OCI-M1 (cell line): ENCODE data around the gene PDE4B.
A peak's percentile ranks its signal among the peaks of the same experiment; 100 is the strongest.

Experiments used
- DNase-seq: peaks from one replicate; lab custom pipeline; 2025; lab: John Stamatoyannopoulos, UW

Gene PDE4B

DNA sequence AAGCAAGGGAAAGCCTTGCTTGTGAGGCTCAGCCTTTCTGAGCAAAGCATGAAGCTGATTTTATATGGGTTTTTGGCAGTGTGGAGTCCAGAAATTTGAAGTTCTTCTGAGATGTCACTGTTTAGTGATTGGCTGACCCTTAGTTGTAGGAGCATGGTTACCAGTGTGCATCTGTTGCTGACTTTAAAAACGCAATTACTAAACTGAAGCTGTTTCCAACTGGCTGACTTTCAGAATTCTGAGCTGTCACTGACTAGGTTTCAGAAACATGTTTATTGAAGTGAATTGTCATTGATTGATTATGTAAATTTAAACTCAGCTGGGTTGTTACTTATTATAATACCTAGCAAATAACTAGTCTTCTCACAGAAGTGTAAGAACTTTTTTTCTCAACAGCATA is 89.4 kb downstream of the PDE4B start:
- no peak for DNase-seq

DNA sequence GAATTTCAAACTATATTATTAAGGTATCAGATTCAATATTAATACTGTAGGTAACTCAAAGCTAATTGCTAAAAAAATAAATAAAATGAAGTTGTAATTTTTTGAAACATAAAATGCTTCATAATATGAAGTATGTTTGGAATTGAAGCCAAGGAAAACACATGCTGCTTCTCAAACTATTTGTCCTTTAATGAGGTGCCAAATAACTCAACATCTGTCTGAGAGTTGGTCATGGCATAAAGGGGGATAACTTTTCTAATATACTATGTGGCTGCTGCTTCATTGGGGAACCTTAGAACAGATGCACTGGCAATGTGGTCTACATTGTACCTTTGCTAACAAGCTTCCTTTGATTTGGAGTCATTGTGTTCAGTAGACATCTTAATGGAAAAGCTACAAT is 96.7 kb downstream of the PDE4B start:
- no peak for DNase-seq

DNA sequence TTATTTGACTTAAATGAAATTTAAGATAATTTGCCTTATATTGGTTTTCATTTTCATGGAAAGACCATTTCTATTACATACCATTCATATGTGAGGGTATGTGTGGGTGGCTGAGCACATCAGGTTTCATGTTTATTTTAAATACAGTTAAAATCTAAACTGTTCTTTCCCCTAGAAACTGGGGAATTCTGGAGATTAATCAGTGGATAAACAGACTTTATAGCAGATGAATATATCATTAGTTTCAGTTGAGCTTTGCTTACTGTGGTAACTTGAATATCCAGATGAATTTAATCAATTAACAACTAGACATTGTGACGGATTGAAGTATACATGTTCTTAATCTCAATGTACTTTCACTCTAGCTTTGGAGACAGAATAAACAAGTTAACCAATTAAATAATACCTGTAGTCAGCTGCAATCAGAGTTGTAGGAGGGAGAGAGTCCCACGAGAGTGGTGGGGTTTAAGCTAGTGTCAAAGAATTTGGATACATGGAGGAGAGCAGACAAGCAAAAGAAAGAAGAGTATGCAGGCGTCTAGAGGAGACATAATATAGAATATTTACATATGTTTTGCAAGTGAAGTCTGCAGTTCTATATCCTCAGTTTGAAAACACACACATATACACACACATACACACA is 97.6 kb downstream of the PDE4B start:
- DNase-seq = no peak

DNA sequence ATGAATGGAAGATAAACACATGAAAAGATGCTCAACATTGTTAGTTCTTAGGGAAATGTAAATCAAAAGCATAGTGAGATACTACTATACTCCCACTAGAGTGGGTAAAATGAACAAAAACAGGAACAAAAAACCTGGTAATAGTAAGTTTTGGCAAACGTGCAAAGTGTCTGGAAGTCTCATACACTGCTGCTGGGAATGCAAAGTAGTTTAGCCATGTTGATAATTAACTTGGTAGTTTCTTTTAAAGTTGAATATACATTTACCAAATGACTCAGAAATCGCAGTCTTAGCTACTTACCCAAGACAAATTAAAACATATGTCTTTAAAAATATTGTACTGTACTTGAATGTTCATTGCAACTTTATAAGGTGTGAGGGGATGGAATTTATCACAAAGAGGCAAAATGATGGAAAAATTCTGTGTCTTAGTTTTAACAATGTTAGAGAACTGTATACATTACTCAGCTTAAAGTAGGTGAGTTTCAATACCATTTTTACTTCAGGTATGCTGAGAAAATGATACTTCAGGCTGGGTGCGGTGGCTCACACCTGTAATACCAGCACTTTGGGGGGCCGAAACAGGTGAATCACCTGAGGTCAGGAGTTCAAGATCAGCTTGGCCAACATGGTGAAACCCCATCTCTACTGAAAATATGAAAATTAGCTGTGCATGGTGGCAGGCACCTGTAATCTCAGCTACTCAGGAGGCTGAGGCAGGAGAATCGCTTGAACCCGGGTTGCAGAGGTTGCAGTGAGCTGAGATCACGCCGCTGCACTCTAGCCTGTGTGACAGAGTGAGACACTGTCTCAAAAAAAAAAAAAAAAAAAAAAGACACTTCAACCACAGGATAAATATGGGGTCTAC is 102.3 kb downstream of the PDE4B start:
- DNase-seq = no peak

DNA sequence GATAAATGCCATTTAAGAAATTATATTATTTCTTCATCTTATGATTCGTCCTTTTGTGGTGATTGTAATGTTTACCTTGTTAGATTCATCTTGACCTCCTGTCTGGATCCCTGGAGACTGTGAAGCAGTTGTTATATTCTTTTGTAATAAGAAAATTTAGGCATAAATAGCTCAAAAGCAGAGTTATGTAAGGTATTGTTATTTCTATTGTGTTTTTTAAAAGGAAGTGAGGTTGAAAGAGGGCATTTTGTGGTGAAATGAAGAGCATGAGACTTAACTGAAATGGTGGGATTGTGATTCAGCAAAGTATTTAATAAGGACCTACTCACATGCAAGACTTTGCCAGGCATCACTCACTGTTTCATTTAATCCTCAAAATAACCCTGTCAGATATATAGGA is 104.0 kb downstream of the PDE4B start:
- DNase-seq = no peak

DNA sequence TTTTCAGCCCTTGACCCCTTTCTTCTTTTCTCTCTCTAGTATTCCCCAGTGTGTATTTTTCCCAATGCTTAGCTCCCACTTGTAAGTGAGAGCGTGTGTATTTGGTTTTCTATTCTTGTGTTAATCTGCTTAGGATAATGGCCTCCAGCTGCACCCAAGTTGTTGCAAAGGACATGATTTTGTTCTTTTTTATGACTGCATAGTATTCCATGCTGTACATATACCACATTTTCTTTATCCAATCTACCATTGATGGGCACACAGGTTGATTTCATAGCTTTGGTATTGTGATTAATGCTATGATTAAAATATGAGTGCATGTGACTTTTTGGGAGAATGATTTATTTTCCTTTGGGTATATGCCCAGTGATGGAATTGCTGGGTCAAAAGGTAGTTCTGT is 104.8 kb downstream of the PDE4B start:
- DNase-seq = no peak

DNA sequence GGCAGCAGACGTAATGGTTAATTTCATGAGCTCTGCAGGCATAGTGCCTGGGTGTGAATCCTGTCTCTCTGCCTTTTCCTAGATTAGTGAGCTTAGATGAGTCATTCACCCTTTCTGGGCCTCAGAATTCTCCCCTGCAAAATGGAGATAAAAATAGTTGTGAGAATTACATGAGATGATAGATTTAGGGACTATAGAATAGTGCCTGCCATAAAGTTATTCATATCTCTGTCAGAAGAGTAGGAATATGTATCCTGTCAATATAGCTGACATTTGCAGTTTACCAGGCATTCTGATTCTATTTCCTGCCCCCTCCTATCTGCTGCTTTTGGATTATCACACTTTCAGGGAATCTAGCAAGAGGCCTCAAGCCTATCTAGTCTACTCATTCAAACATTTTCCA is 112.0 kb downstream of the PDE4B start:
- peak; percentile 79 for DNase-seq

DNA sequence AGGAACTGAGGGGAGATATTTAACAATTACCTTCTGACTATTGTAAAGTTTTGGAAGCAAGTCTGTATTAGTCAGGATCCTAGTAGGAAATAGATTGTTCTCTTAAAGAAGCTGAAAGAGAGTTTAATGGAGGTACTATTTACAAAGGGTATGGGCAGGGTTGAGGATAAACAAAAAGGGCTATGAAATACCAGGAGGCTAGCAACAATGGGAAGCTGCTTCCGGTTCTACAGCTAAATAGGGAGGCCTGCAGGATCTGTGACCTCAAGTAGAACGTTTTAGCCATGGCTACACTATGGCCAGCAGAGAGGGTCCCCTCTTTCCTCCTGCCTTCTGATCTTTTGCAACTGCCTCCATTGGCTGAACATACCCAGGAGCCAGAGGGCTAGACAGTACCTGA is 117.7 kb downstream of the PDE4B start:
- DNase-seq = no peak

DNA sequence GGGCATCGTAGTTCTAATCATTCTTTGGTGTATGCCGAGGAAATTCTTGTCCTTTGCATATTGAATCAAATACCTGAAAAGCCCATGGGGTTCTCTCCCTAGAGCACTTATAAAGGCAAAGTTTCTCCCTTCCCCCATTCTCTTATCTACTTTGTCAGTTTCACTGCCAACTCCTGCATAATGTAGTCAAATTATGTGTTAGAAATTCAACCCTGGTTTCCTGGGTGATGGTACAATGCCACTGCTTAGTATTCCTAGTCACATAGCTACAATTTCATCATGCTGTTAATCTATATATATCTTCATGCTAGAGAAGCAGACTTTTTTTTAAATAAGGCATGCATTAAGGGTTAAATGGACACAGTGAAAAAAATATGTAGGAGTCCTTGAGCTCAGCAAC is 119.0 kb downstream of the PDE4B start:
- DNase-seq = peak; percentile 55

DNA sequence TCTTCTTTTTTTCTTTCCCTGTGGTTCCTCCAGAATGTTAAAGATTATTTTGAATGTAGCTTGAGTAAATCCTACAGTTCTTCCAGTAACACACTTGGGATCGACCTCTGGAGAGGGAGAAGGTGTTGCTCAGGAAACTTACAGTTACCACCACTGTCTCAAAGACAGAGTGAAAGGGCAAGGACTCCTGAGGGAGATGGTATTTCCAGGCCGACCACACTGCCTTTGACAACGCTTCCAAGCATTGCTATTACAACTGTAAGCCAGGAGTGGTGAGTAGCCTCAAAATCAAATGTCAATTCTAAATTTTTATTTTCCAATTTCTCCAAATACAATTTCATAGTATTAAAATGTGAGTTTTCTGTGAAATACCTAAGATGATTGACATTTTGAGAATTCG is 125.9 kb downstream of the PDE4B start:
- no peak for DNase-seq

DNA sequence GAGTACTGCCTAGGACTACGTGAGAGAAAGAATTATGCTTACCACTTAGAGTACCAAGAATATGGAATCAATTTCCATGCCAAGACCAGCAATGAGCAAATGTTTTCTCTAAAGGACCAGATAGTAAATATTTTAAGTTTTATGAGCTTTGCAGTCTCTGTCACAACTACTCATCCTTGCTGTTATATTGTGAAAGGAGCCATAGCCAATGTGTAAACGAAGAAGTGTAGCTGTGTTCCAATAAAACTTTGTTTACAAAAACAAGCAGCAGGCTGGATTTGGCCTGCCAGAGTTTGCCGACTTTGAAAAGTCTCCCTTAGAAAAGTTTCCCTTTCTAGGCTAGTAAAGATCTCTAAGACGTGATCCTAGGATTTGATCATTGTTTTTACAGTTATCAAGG is 128.8 kb downstream of the PDE4B start:
- no peak for DNase-seq

DNA sequence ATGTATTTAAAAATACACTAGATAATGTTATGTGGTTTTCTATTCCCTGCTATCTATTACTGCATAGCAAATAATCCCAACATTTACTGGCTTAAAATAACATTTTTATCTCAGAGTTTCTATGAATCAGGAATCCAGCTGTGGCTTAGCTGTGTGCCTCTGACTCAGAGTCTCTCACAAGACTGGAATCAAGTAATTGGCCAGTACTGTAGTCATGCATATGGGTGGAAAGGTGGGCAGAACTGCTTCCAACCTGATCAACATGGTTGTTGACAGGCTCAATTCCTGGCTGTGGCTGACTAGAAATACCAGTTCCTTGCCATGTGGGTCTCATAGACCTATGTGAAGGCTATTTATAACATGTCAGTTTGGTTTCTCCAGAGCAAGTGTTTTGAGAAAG is 131.8 kb downstream of the PDE4B start:
- no peak for DNase-seq

DNA sequence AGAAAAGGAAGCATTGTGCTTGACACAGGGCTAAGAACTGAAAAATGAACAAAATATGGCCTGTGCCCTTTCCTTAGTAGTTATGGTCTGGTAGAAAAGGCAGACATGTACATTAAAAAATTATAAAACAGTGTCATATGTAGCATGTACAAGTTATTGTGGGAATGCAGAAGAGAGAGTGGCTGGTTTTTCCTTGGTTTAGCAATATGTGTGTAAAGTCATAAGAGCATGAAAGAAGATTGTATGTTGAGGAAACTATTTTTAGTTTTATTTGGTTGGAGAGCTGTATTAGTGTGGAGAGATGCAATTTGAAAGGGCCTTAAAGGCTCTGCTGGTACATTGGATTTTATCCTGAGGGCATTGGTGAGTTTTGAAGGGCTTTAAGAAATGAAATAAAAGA is 145.8 kb downstream of the PDE4B start:
- no peak for DNase-seq

DNA sequence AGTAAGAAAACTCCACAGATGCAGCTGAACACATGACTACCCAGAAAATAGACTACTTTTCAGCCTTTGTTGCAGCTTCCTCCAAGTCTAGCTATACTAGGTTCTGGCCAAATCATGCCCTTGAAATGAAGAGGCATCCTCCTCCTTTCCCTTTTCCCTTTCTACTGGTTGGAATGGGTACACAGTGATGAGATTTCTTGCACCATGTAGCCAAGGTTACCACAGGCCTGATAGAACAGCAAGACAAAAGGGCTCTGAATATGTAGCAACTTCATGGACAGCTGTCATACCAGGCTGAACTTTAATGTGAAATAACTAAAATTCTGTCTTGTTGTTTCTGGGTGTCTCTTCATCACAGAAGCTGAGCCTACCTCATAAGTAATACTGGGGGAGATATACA is 146.5 kb downstream of the PDE4B start:
- no peak for DNase-seq

DNA sequence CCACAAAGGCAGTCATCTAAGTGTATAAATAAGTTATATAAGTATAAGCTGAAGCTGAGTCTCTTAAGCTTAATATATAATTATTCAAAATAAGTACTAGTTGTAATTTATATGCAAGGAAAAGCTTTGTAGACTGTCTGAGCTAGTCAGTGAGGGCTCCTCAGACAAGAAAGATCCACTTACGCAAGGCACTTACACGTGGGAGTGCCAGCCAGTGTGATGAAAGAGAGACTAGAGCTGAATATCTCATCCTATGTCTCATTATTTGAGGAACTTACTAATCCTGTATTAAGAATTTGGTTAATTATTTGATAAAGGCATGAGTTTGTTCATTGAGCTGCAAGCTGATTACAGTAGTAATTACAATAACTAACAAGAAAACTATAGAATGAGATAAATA is 146.9 kb downstream of the PDE4B start:
- DNase-seq = no peak

DNA sequence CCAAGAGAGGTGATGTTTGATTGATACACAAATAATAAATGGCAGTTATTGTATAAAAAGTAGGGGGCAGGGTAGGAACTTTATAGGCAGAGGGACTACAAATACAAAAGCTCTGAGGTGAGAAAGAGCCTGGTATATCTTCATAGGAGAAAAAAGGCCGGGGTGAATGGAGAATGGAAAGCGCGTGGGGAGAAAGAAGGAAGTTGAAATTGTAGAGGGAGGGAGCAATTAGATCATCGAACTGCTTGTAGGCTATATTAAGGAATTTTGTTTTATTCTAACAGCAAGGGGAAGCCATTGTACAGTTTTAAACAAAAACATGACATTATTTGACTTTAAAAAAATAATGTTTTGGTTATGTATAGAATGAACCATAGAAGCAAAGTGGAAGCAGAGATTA is 147.4 kb downstream of the PDE4B start:
- DNase-seq = no peak

DNA sequence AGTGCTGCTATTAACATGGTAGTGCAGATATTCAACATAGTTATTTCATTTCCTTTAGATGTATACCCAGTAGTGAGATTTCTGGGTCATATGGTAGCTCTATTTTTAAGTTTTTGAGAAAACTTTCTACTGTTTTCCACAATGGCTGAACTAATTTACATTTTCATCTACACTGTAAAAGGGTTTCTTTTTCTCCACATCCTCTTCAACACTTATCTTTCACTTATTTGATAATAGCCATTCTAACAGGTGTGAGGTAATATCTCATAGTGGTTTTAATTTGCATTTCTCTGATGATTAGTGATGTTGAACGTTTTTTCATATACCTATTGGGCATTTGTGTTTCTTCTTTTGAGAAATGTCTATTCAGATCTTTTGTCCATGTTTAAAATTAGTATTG is 149.8 kb downstream of the PDE4B start:
- no peak for DNase-seq

DNA sequence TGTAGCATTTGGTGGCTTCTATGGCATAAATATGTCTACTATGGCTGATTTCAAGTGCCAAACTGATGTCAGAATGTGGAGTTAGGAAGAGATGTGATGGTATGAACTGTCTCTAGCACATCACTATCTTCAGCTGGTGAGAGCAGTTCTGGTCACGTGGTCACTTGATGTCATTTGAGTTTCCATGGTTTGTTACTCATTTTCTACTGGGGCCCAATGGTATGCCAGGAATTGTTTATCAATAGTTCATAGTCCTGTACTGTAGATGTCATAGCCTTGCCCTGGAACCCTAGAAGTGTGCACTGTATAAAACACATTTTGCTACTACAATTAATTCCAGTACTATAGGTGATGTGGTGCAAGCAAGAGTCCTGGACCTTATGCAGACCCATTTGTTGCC is 153.7 kb downstream of the PDE4B start:
- no peak for DNase-seq

DNA sequence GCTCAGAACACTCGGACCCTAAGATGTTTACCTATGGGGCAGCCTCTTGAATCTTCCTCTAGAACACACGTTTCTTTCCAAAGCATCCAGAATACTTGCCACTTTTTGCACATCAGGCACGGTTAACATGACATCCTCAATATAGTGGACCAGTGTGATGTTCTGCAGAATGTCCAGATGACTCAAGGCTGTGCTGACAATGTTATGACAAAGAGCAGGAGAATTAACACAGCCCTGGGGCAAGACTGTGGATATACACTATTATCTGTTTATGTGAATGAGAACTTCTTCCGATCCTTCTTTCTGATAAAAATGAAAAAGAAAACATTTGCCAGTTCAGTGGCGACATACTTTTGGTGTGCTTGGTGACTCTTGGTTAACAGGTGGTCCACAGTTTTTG is 154.3 kb downstream of the PDE4B start:
- no peak for DNase-seq

DNA sequence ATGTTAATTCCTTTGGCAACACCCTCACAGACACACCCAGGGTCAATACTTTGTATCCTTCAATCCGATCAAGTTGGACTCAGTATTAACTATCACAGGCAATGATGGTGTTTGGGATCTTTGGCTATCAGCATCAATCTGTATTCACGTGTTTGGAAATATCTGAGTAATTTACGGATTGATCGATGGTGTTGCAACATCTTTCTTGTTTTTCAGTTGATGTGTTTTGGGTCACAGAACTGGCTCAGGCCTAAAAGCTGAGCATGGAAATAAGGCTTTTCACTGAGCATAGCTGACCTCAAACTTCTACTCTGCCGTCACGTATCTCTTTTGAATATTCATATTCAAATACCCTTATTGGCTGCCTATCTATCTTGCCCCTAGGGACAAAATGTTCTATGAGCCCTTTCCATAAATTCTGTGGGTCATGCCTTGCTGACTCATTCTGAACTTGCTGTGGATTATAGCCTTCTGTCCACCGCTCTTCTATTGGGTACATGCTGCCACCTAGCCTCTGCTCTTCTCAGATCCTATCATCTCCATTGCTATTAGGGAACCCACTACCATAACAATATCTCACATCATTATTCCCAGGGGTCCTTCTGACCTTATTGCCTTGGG is 156.0 kb downstream of the PDE4B start:
- DNase-seq = peak; percentile 55

DNA sequence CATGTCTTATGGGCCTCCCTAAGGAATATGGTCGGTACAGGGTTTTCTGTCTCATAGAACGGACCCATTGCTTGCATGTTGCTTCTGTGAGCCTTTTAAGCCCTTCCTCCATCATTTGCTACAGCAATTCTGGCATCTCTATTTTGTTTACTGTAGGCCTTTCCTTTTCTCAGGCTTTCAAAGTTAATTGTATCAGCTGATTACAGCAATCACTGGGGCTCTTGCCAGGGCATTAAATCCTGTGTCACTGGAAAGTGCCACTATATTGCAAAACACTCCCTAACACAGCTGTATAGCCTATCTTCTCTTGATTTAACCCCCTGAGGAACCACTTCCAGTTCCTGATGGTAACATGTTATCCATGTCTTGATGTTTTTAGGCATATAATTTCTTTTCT is 156.5 kb downstream of the PDE4B start:
- no peak for DNase-seq

DNA sequence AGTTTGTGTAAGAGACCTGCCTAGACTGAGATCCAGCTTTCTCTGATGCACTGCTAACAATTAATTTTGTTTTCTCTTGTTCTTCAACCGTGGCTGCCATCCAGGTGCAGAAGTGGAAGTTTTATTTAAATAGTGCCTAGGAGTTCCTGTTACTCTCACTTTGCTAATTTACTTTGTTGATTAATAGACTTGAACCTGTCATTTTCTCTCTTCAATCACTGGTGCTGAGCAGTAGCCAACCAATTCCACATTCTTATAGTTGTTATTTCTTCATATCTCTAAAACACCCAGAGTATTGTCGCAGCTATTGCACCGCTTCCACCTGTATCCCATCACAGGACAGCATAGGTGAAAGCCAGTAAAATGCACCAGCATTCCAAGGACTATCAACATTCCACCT is 157.2 kb downstream of the PDE4B start:
- DNase-seq = no peak

DNA sequence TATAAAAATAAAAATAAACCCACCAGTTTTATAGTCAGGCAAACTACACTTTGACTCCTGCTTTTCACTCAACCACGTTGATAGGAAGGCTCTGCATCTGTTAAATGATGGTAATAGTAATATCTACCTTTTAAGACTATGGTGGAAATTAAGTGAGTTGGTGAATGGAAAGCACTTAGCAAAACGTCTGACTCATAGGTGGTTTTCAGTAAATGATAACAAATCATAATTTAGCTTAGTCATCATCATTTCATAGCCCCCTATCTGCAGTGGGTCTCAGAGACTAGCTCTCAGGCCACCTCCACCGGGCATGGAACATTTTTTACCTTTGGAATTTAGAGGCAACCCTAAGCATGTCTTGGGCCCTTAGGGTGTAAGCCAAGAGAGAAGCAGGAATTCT is 160.0 kb downstream of the PDE4B start:
- DNase-seq = peak; percentile 36
